IMR-90 (cell line): ENCODE measurements around the gene PQBP1. TPM values are rescaled to one million over a fixed set of nuclear protein-coding genes. Genes with fewer than 3 reads are reported as not detected.

Experiments used
- ATAC-seq: fragments of 200-7000 bp; cut with Tn5 transposase; 2 replicates; pipeline ENCODE4 v1.9.1; 2020; ENCODE audit warnings: low read depth, mild to moderate bottlenecking, moderate library complexity
- BruUV-seq: library from RNA; stranded (reverse); fragments of 400-500 nt; replicated peaks from 2 replicates; lab custom pipeline; 2021; lab: Mats Ljungman, UMichigan
- CTCF ChIA-PET: fragments of 300-600 bp; formaldehyde crosslinking; extraction: SDS; loops from one replicate; lab custom pipeline; 2021; ENCODE audit warnings: antibody characterized with exemption; lab: Yijun Ruan, JAX
- POLR2A ChIA-PET: fragments of 300-600 bp; sonication (Branson Sonifier 250); formaldehyde crosslinking; loops from one replicate; lab custom pipeline; 2022; ENCODE audit warnings: antibody characterized with exemption; ENCODE audit not compliant: unreplicated experiment; lab: Charles Lee
- DNase-seq: peaks from one replicate; pipeline ENCODE4 v3.0.0; 2013
- H2AFZ ChIP-seq: replicated peaks from 2 replicates; pipeline ENCODE3; 2013; ENCODE audit warnings: low read length, mild to moderate bottlenecking; ENCODE audit not compliant: poor library complexity
- H2AK5ac ChIP-seq: 2 replicates; pipeline ENCODE4 v1.6.1; 2013; ENCODE audit warnings: low read depth, low read length, inconsistent platforms
- H2AK9ac ChIP-seq: replicated peaks from 2 replicates; pipeline ENCODE3; 2013; ENCODE audit warnings: mild to moderate bottlenecking, low read depth, low read length, moderate library complexity; ENCODE audit not compliant: poor library complexity
- H2BK120ac ChIP-seq: 2 replicates; pipeline ENCODE4 v1.6.1; 2013; ENCODE audit warnings: low read depth, low read length, inconsistent platforms
- H2BK15ac ChIP-seq: 3 replicates; pipeline ENCODE4 v1.6.1; 2013; ENCODE audit warnings: low read depth, low read length, inconsistent platforms
- H2BK20ac ChIP-seq: 2 replicates; pipeline ENCODE4 v1.6.1; 2013; ENCODE audit warnings: low read depth, mild to moderate bottlenecking, inconsistent platforms, low read length, moderate library complexity
- H2BK5ac ChIP-seq: 2 replicates; pipeline ENCODE4 v1.6.1; 2013; ENCODE audit warnings: mild to moderate bottlenecking, low read depth, low read length, inconsistent platforms; ENCODE audit not compliant: poor library complexity, severe bottlenecking
- H3K14ac ChIP-seq: replicated peaks from 2 replicates; pipeline ENCODE4 v1.6.1; 2013; ENCODE audit warnings: low read depth, low read length, inconsistent platforms
- H3K18ac ChIP-seq: 2 replicates; pipeline ENCODE4 v1.6.1; 2013; ENCODE audit warnings: low read depth, low read length, control low read depth
- H3K23ac ChIP-seq: 2 replicates; pipeline ENCODE4 v1.6.1; 2013; ENCODE audit warnings: low read depth, low read length, inconsistent platforms
- H3K27ac ChIP-seq: 2 replicates; pipeline ENCODE4 v1.5.1; 2013; ENCODE audit warnings: mild to moderate bottlenecking, control low read depth, low read length; ENCODE audit not compliant: insufficient read depth
- H3K27me3 ChIP-seq: 2 replicates; pipeline ENCODE4 v1.6.1; 2013; ENCODE audit warnings: low read length; ENCODE audit not compliant: control insufficient read depth, insufficient read depth
- H3K36me3 ChIP-seq: 2 replicates; pipeline ENCODE4 v1.6.1; 2013; ENCODE audit warnings: low read length, mixed read lengths; ENCODE audit not compliant: control insufficient read depth, insufficient read depth
- H3K4ac ChIP-seq: 2 replicates; pipeline ENCODE4 v1.6.1; 2013; ENCODE audit warnings: low read depth, low read length, inconsistent platforms
- H3K4me1 ChIP-seq: 2 replicates; pipeline ENCODE4 v1.6.1; 2013; ENCODE audit warnings: low read length, mixed read lengths; ENCODE audit not compliant: control insufficient read depth, insufficient read depth
- H3K4me2 ChIP-seq: 2 replicates; pipeline ENCODE4 v1.6.1; 2013; ENCODE audit warnings: low read depth, mild to moderate bottlenecking, control low read depth, low read length, moderate library complexity
- H3K4me3 ChIP-seq: 2 replicates; pipeline ENCODE4 v1.5.1; 2013; ENCODE audit warnings: low read depth, mild to moderate bottlenecking, control low read depth, low read length, moderate library complexity; ENCODE audit not compliant: insufficient read depth
- H3K56ac ChIP-seq: 2 replicates; pipeline ENCODE4 v1.6.1; 2013; ENCODE audit warnings: low read length, inconsistent platforms; ENCODE audit not compliant: insufficient read depth; ENCODE audit errors: extremely low read depth
- H3K79me1 ChIP-seq, 2 experiments: 2 replicates each; pipeline ENCODE4 v1.6.1; 2013; ENCODE audit warnings: low read length in 2 of 2, inconsistent platforms in 1 of 2, low read depth in 1 of 2
- H3K9ac ChIP-seq: 2 replicates; pipeline ENCODE4 v1.6.1; 2013; ENCODE audit warnings: low read depth, low read length, control low read depth
- H3K9me1 ChIP-seq: 2 replicates; pipeline ENCODE4 v1.6.1; 2013; ENCODE audit warnings: low read length, inconsistent platforms; ENCODE audit not compliant: insufficient read depth
- H3K9me3 ChIP-seq: 2 replicates; pipeline ENCODE4 v1.6.1; 2013; ENCODE audit warnings: low read length; ENCODE audit not compliant: control insufficient read depth, insufficient read depth
- H4K20me1 ChIP-seq: 2 replicates; pipeline ENCODE4 v1.6.1; 2013; ENCODE audit warnings: low read length, inconsistent platforms; ENCODE audit not compliant: insufficient read depth
- H4K5ac ChIP-seq: 2 replicates; pipeline ENCODE4 v1.6.1; 2013; ENCODE audit warnings: mild to moderate bottlenecking, low read depth, low read length, control low read depth
- H4K8ac ChIP-seq, 2 experiments: 2 replicates each; pipeline ENCODE4 v1.6.1; 2013; ENCODE audit warnings: low read depth in 2 of 2, low read length in 2 of 2, control low read depth in 1 of 2, inconsistent platforms in 1 of 2
- H4K91ac ChIP-seq: 2 replicates; pipeline ENCODE4 v1.6.1; 2013; ENCODE audit warnings: low read depth, low read length, inconsistent platforms; ENCODE audit not compliant: insufficient read depth
- BHLHE40 ChIP-seq: fragments of 150-350 bp; IDR thresholded peaks from 2 replicates; pipeline ENCODE4 v1.6.1; 2016; ENCODE audit warnings: mild to moderate bottlenecking, low read depth, low read length
- CHD1 ChIP-seq: IDR thresholded peaks from 2 replicates; pipeline ENCODE4 v1.6.1; 2012; ENCODE audit warnings: low read depth, low read length, improper control_type of control experiment
- MAZ ChIP-seq: IDR thresholded peaks from 2 replicates; pipeline ENCODE4 v1.6.1; 2012; ENCODE audit warnings: low read depth, mild to moderate bottlenecking, low read length, improper control_type of control experiment, moderate library complexity, borderline replicate concordance
- POLR2A ChIP-seq: IDR thresholded peaks from 2 replicates; pipeline ENCODE4 v1.6.1; 2012; ENCODE audit warnings: mild to moderate bottlenecking, low read depth, low read length
- WGBS, 2 experiments: methylation state at CpG; one replicate each; pipeline versions ENCODE4 v1.1.5 to v1.1.7; 2013; ENCODE audit warnings: missing lambda C conversion rate in 2 of 2; ENCODE audit not compliant: insufficient read length in 1 of 2; ENCODE audit errors: extremely low coverage in 2 of 2; 5-methylcytosine and 5-hydroxymethylcytosine counted together
- dilution Hi-C: fragments of 300-500 bp; cut with HindIII; formaldehyde crosslinking; loops from one replicate; pipeline ENCODE4 v1.14.3; 2018; ENCODE audit warnings: low sequenced_read_pairs; ENCODE audit not compliant: unreplicated experiment
- in situ Hi-C: fragments of 300-500 bp; cut with MboI; formaldehyde crosslinking; loops from 3 replicates; pipeline ENCODE4 v1.14.3; 2019; ENCODE audit warnings: low sequenced_read_pairs, inconsistent platforms, mixed read lengths
- intact Hi-C: fragments of 100-400 bp; cut with micrococcal nuclease; formaldehyde crosslinking; loops from 2 replicates; pipeline ENCODE4 v1.10.0; 2022
- polyA plus RNA-seq, 3 experiments: library from polyadenylated mRNA; depleted of rRNA; stranded (reverse); fragments of >200 nt; gene quantifications; 2 replicates each; pipeline ENCODE4 v1.2.3, GENCODE V29; 2012; ENCODE audit warnings: low replicate concordance in 1 of 3
- total RNA-seq: library from RNA; depleted of rRNA; stranded (reverse); fragments of >200 nt; gene quantifications from 2 replicates; pipeline ENCODE4 v1.2.3, GENCODE V29; 2012
- TF ChIP-seq, protein P1 (sequence below): fragments of 150-350 bp; IDR thresholded peaks from 2 replicates; pipeline ENCODE4 v1.6.1; 2017; ENCODE audit warnings: mild to moderate bottlenecking, antibody characterized with exemption, low read length, low read depth
- TF ChIP-seq, protein P2 (sequence below): conservative IDR thresholded peaks from 2 replicates; pipeline ENCODE4 v1.5.1; 2012; ENCODE audit warnings: mild to moderate bottlenecking, low read depth, low read length, improper control_type of control experiment

PQBP1 gene
- total and polyA plus RNA-seq, 2 of the 4 experiments (the other 2 are of a cell fraction) = 96.4 to 120 TPM

GRCh38 chrX:48897157-48897624, 539 bp upstream of the PQBP1 start:
- in situ Hi-C loops (no loop called here), intact Hi-C loops (no loop called here), dilution Hi-C loops (no loop called here)
- H4K91ac ChIP-seq = peak overlapping the region; percentile 46
- peak; percentile 56 for ATAC-seq
- TF ChIP-seq CHD1 (0 out of 2 replicates have a peak, but pooled peaks have one; percentile 51), BHLHE40 (peak; percentile 68), POLR2A (no peak), MAZ (no peak)
- TF ChIP-seq, protein P1, sequence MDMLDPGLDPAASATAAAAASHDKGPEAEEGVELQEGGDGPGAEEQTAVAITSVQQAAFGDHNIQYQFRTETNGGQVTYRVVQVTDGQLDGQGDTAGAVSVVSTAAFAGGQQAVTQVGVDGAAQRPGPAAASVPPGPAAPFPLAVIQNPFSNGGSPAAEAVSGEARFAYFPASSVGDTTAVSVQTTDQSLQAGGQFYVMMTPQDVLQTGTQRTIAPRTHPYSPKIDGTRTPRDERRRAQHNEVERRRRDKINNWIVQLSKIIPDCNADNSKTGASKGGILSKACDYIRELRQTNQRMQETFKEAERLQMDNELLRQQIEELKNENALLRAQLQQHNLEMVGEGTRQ = no peak
- TF ChIP-seq, protein P2, sequence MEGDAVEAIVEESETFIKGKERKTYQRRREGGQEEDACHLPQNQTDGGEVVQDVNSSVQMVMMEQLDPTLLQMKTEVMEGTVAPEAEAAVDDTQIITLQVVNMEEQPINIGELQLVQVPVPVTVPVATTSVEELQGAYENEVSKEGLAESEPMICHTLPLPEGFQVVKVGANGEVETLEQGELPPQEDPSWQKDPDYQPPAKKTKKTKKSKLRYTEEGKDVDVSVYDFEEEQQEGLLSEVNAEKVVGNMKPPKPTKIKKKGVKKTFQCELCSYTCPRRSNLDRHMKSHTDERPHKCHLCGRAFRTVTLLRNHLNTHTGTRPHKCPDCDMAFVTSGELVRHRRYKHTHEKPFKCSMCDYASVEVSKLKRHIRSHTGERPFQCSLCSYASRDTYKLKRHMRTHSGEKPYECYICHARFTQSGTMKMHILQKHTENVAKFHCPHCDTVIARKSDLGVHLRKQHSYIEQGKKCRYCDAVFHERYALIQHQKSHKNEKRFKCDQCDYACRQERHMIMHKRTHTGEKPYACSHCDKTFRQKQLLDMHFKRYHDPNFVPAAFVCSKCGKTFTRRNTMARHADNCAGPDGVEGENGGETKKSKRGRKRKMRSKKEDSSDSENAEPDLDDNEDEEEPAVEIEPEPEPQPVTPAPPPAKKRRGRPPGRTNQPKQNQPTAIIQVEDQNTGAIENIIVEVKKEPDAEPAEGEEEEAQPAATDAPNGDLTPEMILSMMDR = no peak
- peak overlapping the region; percentile 54 for H3K56ac ChIP-seq
- peak overlapping the region; percentile 66 for H2BK5ac ChIP-seq
- H2BK15ac ChIP-seq = no peak overlapping the region
- ChIA-PET CTCF (no interaction called here), POLR2A (interaction anchor here (1.0 kb wide), 1 partner anchor 14 kb away, joined by 3 read pairs; the partner anchor contains the start of gene SLC35A2)
- H2AFZ ChIP-seq = peak overlapping the region; percentile 98
- peak overlapping the region; percentile 60 for H3K4ac ChIP-seq
- no peaks in the 10 kb centered on the region for H3K9me3 ChIP-seq
- peak overlapping the region; percentile 32 for H3K18ac ChIP-seq
- H3K9ac ChIP-seq = peak overlapping the region; percentile 80
- 38% methylated on average over 21 of the region's 38 CpGs; no CpG with 5 or more reads in 1 of the 2 experiments for WGBS, 2 experiments
- peak overlapping the region; percentile 81 for H3K27ac ChIP-seq
- no peak overlapping the region for H2BK120ac ChIP-seq
- H4K5ac ChIP-seq = peak overlapping the region; percentile 53
- H3K36me3 ChIP-seq = peaks cover 4% of the 10 kb centered on the region
- peaks cover 6 to 27% of the 10 kb centered on the region in 2 experiments for H3K79me1 ChIP-seq
- H3K4me2 ChIP-seq = peak overlapping the region; percentile 93
- no TSS peak for BruUV-seq
- peak overlapping the region; percentile 78 for H3K4me3 ChIP-seq
- 0 out of 2 replicates have a peak, but pooled peaks cover 4% of the 10 kb centered on the region for H3K9me1 ChIP-seq
- H3K23ac ChIP-seq = peak overlapping the region; percentile 89; the same call in 1 of the 2 replicates
- H3K27me3 ChIP-seq = no peaks in the 10 kb centered on the region
- 0 out of 2 replicates have a peak, but pooled peaks cover 2% of the 10 kb centered on the region for H3K4me1 ChIP-seq
- H4K20me1 ChIP-seq = peaks cover 6% of the 10 kb centered on the region; the same call in 1 of the 2 replicates
- peak overlapping the region; percentile 46 for H3K14ac ChIP-seq
- peak overlapping the region; percentile 37 for H2AK5ac ChIP-seq
- peak overlapping the region; percentile 47 to 71; a peak in 3 of 4 replicates for H4K8ac ChIP-seq
- DNase-seq = peak; percentile 66
- peak overlapping the region; percentile 96 for H2AK9ac ChIP-seq
- no peak overlapping the region for H2BK20ac ChIP-seq
